ENCODE results near the gene ZNF839.

- TF ChIP-seq RFX5 (IDR thresholded peaks at IDR 0.05; ENCODE audit: low read length) (no peak), CTCF (IDR thresholded peaks at IDR 0.05) (no peak), GABPA (IDR thresholded peaks at IDR 0.05; ENCODE audit: low read depth) (no peak), EZH2phosphoT487 (IDR thresholded peaks at IDR 0.05; ENCODE audit: borderline replicate concordance, low read depth) (no peak), NRF1 (IDR thresholded peaks at IDR 0.05; ENCODE audit: low read depth, low read length) (no peak), RCOR1 (IDR thresholded peaks at IDR 0.05; ENCODE audit: low read length) (no peak), USF2 (IDR thresholded peaks at IDR 0.05; ENCODE audit: borderline replicate concordance, low read depth, low read length) (no peak), FOXJ3 (CRISPR knock-in tag; IDR thresholded peaks at IDR 0.05) (no peak), YY1 (IDR thresholded peaks at IDR 0.05; ENCODE audit: low read depth) (no peak), POLR2AphosphoS5 (IDR thresholded peaks at IDR 0.05; ENCODE audit: low read depth, low read length) (no peak), EP300 (IDR thresholded peaks at IDR 0.05; ENCODE audit: borderline replicate concordance in 1 of 2, low read depth in 1 of 2, low read length in 1 of 2) (no peak), SMC3 (IDR thresholded peaks at IDR 0.05; ENCODE audit: low read depth, low read length) (no peak)
Observed at GRCh38 chr14:102292441-102292840, 27.1 kb upstream of the ZNF839 start.
